Neural cell (in vitro differentiated cells): ENCODE measurements around the gene DNAL4. TPM values are rescaled to one million over a fixed set of nuclear protein-coding genes. Genes with fewer than 3 reads are reported as not detected.

Source experiments
- H2AFZ ChIP-seq: fragments of 200-600, 300-800 bp; sonication (generic), shearing (Covaris generic); 2 replicates; pipeline ENCODE4 v1.6.0; 2014; ENCODE audit warnings: low read depth, mild to moderate bottlenecking, antibody characterized with exemption, low read length, moderate library complexity
- H3F3A ChIP-seq: fragments of 200-600 bp; shearing (Covaris generic); 2 replicates; pipeline ENCODE4 v1.6.1; 2016; ENCODE audit warnings: mild to moderate bottlenecking, moderate library complexity, mixed read lengths, antibody characterized with exemption, low read length; ENCODE audit not compliant: insufficient read depth, poor library complexity, severe bottlenecking
- H3K27ac ChIP-seq: fragments of 200-600, 300-800 bp; sonication (generic), shearing (Covaris generic); 2 replicates; pipeline ENCODE4 v1.5.1; 2014; ENCODE audit warnings: mild to moderate bottlenecking, low read length, moderate library complexity
- H3K27me3 ChIP-seq: fragments of 300-800, 200-600 bp; sonication (generic), shearing (Covaris generic); 2 replicates; pipeline ENCODE4 v1.6.0; 2014; ENCODE audit warnings: mild to moderate bottlenecking, low read depth, low read length, moderate library complexity; ENCODE audit not compliant: insufficient read depth
- H3K36me3 ChIP-seq: fragments of 300-800, 200-600 bp; sonication (generic), shearing (Covaris generic); 2 replicates; pipeline ENCODE4 v1.5.1; 2014; ENCODE audit warnings: mild to moderate bottlenecking, antibody characterized with exemption, low read length, moderate library complexity; ENCODE audit not compliant: insufficient read depth
- H3K4me2 ChIP-seq: fragments of 300-800, 200-600 bp; sonication (generic), shearing (Covaris generic); 2 replicates; pipeline ENCODE4 v1.6.0; 2014; ENCODE audit warnings: mild to moderate bottlenecking, low read length
- H3K4me3 ChIP-seq: fragments of 300-800, 200-600 bp; sonication (generic), shearing (Covaris generic); 2 replicates; pipeline ENCODE4 v1.5.1; 2014; ENCODE audit warnings: mild to moderate bottlenecking, low read length, moderate library complexity
- H3K79me2 ChIP-seq: fragments of 200-600 bp; shearing (Covaris generic); replicated peaks from 2 replicates; pipeline ENCODE4 v1.6.0; 2014; ENCODE audit warnings: mild to moderate bottlenecking, low read length, moderate library complexity; ENCODE audit not compliant: insufficient read depth
- H3K9ac ChIP-seq: fragments of 300-800, 200-600 bp; sonication (generic), shearing (Covaris generic); 2 replicates; pipeline ENCODE4 v1.6.1; 2016; ENCODE audit warnings: mild to moderate bottlenecking, low read length, mixed read lengths
- H3K9me2 ChIP-seq: fragments of 200-600 bp; shearing (Covaris generic); 2 replicates; pipeline ENCODE4 v1.6.1; 2016; ENCODE audit warnings: mild to moderate bottlenecking, low read length, mixed read lengths; ENCODE audit not compliant: insufficient read depth
- H3K9me3 ChIP-seq: fragments of 200-600, 300-800 bp; sonication (generic), shearing (Covaris generic); 2 replicates; pipeline ENCODE4 v1.6.1; 2016; ENCODE audit warnings: mild to moderate bottlenecking, mixed run types, low read length, moderate library complexity, mixed read lengths
- H4K20me1 ChIP-seq: fragments of 200-600 bp; shearing (Covaris generic); 2 replicates; pipeline ENCODE4 v1.6.1; 2016; ENCODE audit warnings: mild to moderate bottlenecking, mixed run types; ENCODE audit not compliant: insufficient read depth
- CTCF ChIP-seq: fragments of 450-650 bp; IDR thresholded peaks from 2 replicates; pipeline ENCODE4 v1.5.1; 2014; ENCODE audit warnings: antibody characterized with exemption, mild to moderate bottlenecking, moderate library complexity; ENCODE audit not compliant: poor library complexity, severe bottlenecking
- EP300 ChIP-seq: fragments of 450-650 bp; conservative IDR thresholded peaks from 2 replicates; pipeline ENCODE4 v1.6.1; 2014; ENCODE audit warnings: antibody characterized with exemption, mild to moderate bottlenecking, moderate library complexity; ENCODE audit not compliant: poor library complexity, severe bottlenecking
- EZH2 ChIP-seq: fragments of 200-600, 300-800 bp; shearing (Covaris generic), sonication (generic); IDR thresholded peaks from 2 replicates; pipeline ENCODE4 v1.6.1; 2014; ENCODE audit warnings: antibody characterized with exemption, low read length, borderline replicate concordance, mild to moderate bottlenecking; ENCODE audit not compliant: insufficient read depth, poor library complexity, severe bottlenecking
- MXI1 ChIP-seq: fragments of 450-650 bp; conservative IDR thresholded peaks from 2 replicates; pipeline ENCODE4 v1.6.1; 2014; ENCODE audit warnings: antibody characterized with exemption, mild to moderate bottlenecking; ENCODE audit not compliant: poor library complexity, severe bottlenecking
- POLR2AphosphoS5 ChIP-seq: IDR thresholded peaks from 2 replicates; pipeline ENCODE4 v1.6.1; 2012
- RAD21 ChIP-seq: fragments of 450-650 bp; conservative IDR thresholded peaks from 2 replicates; pipeline ENCODE4 v1.6.1; 2014; ENCODE audit warnings: antibody characterized with exemption, mild to moderate bottlenecking, moderate library complexity
- REST ChIP-seq: IDR thresholded peaks from 2 replicates; pipeline ENCODE4 v1.6.1; 2012; ENCODE audit warnings: borderline replicate concordance
- SMC3 ChIP-seq: fragments of 450-650 bp; conservative IDR thresholded peaks from 2 replicates; pipeline ENCODE4 v1.6.1; 2014; ENCODE audit warnings: antibody characterized with exemption, mild to moderate bottlenecking, moderate library complexity; ENCODE audit not compliant: poor library complexity
- TAF1 ChIP-seq: IDR thresholded peaks from 2 replicates; pipeline ENCODE4 v1.6.1; 2012; ENCODE audit warnings: low read depth
- polyA plus RNA-seq: library from polyadenylated mRNA; depleted of rRNA; stranded (reverse); fragments of >200 nt; gene quantifications from 2 replicates; pipeline ENCODE4 v1.2.3, GENCODE V29; 2014

Gene DNAL4
- polyA plus RNA-seq, 1 donor from 2014 or later = 95.0 TPM

- H3K9me3 ChIP-seq = no peaks in the 10 kb centered on the region
- TF ChIP-seq REST = no peak
- no peak for TF ChIP-seq MXI1
- TF ChIP-seq TAF1 = no peak
- no peak for TF ChIP-seq EZH2
- no peak for TF ChIP-seq RAD21
- no peak for TF ChIP-seq EP300
- TF ChIP-seq CTCF = no peak
- no peak for TF ChIP-seq POLR2AphosphoS5
- no peak for TF ChIP-seq SMC3
- no peaks in the 10 kb centered on the region for H3F3A ChIP-seq
- H3K27ac ChIP-seq = no peak overlapping the region
- no peaks in the 10 kb centered on the region for H3K79me2 ChIP-seq
- H3K4me2 ChIP-seq = no peak overlapping the region
- no peak overlapping the region for H2AFZ ChIP-seq
- H3K9ac ChIP-seq = no peak overlapping the region
- no peaks in the 10 kb centered on the region for H3K9me2 ChIP-seq
- no peak overlapping the region for H3K4me3 ChIP-seq
- no peaks in the 10 kb centered on the region for H3K27me3 ChIP-seq
- no peaks in the 10 kb centered on the region for H4K20me1 ChIP-seq
- no peaks in the 10 kb centered on the region for H3K36me3 ChIP-seq
Measured at GRCh38 chr22:38828191-38828590, 34.2 kb upstream of the DNAL4 start.

GRCh38 chr22:38827510-38827909, 33.6 kb upstream of the DNAL4 start:
- Histone ChIP-seq H2AFZ (no peak overlapping the region), H3K9me3 (no peaks in the 10 kb centered on the region), H4K20me1 (no peaks in the 10 kb centered on the region), H3F3A (no peaks in the 10 kb centered on the region), H3K4me3 (no peak overlapping the region), H3K27me3 (no peaks in the 10 kb centered on the region), H3K9me2 (no peaks in the 10 kb centered on the region), H3K36me3 (no peaks in the 10 kb centered on the region), H3K4me2 (no peak overlapping the region), H3K27ac (no peak overlapping the region), H3K9ac (no peak overlapping the region), H3K79me2 (no peaks in the 10 kb centered on the region)
- TF ChIP-seq EZH2 (no peak), TAF1 (no peak), POLR2AphosphoS5 (no peak), CTCF (no peak), SMC3 (no peak), EP300 (no peak), REST (no peak)
